GM19240 (cell line): ENCODE measurements around the gene CASS4.

Experiments
- DNase-seq: peaks from one replicate; pipeline ENCODE4 v3.0.0; 2011; ENCODE audit warnings: low spot score; ENCODE audit not compliant: insufficient read length

Gene CASS4

GRCh38 chr20:56443654-56444540 is 31.8 kb downstream of the CASS4 start:
- no peak for DNase-seq

GRCh38 chr20:56445130-56445529 is 33.1 kb downstream of the CASS4 start:
- no peak for DNase-seq

- no peak for DNase-seq
Measured at GRCh38 chr20:56445540-56445939, 33.5 kb downstream of the CASS4 start.

- no peak for DNase-seq
Measured at GRCh38 chr20:56447227-56447626, 35.2 kb downstream of the CASS4 start.

- DNase-seq, result no peak
Measured at GRCh38 chr20:56449459-56449858, 37.4 kb downstream of the CASS4 start.

- DNase-seq, result no peak
Measured at GRCh38 chr20:56451056-56451765, 39.2 kb downstream of the CASS4 start.

- peak; percentile 35 for DNase-seq
Measured at GRCh38 chr20:56453352-56453751, 41.3 kb downstream of the CASS4 start.

GRCh38 chr20:56454754-56455153 is 42.7 kb downstream of the CASS4 start:
- DNase-seq, result peak; percentile 32

GRCh38 chr20:56458206-56458821 is 46.3 kb downstream of the CASS4 start:
- no peak for DNase-seq

- no peak for DNase-seq
Measured at GRCh38 chr20:56460459-56460858, 48.4 kb downstream of the CASS4 start.

GRCh38 chr20:56461576-56461975 is 49.5 kb downstream of the CASS4 start:
- DNase-seq, result no peak

GRCh38 chr20:56463428-56463827 is 51.4 kb downstream of the CASS4 start:
- DNase-seq, result no peak

- no peak for DNase-seq
Measured at GRCh38 chr20:56465997-56466396, 53.9 kb downstream of the CASS4 start.

- no peak for DNase-seq
Measured at GRCh38 chr20:56467968-56468315, 55.9 kb downstream of the CASS4 start.

- peak; percentile 74 for DNase-seq
Measured at GRCh38 chr20:56468316-56469076, 56.4 kb downstream of the CASS4 start, which contains the start of gene RTF2. Gene RTF2, plus strand, starts transcription at chr20:56468627. Its CDS starts 71 bp downstream, at chr20:56468698.

- no peak for DNase-seq
Measured at GRCh38 chr20:56469077-56469449, 57.0 kb downstream of the CASS4 start.

- no peak for DNase-seq
Measured at GRCh38 chr20:56483970-56484369, 71.9 kb downstream of the CASS4 start.

- no peak for DNase-seq
Measured at GRCh38 chr20:56487216-56487615, 75.2 kb downstream of the CASS4 start.

GRCh38 chr20:56488566-56488965 is 76.5 kb downstream of the CASS4 start:
- DNase-seq, result no peak

GRCh38 chr20:56501116-56501515 is 89.1 kb downstream of the CASS4 start:
- no peak for DNase-seq

GRCh38 chr20:56503916-56504315 is 91.9 kb downstream of the CASS4 start:
- DNase-seq, result no peak
